HG02642 (cell line): ENCODE results near the gene MEF2D.
A peak's percentile ranks its signal among the peaks of the same experiment; 100 is the strongest.

Experiments used
- ATAC-seq: cut with Tn5 transposase; IDR thresholded peaks from one replicate; pipeline ENCODE4 v1.9.1; 2021; ENCODE audit warnings: mild to moderate bottlenecking; ENCODE audit not compliant: unreplicated experiment, poor library complexity

The MEF2D gene

GRCh38 chr1:156432669-156433018 is 67.9 kb downstream of the MEF2D start:
- no peak for ATAC-seq

- no peak for ATAC-seq
Observed at GRCh38 chr1:156431769-156432668, 68.6 kb downstream of the MEF2D start.

DNA sequence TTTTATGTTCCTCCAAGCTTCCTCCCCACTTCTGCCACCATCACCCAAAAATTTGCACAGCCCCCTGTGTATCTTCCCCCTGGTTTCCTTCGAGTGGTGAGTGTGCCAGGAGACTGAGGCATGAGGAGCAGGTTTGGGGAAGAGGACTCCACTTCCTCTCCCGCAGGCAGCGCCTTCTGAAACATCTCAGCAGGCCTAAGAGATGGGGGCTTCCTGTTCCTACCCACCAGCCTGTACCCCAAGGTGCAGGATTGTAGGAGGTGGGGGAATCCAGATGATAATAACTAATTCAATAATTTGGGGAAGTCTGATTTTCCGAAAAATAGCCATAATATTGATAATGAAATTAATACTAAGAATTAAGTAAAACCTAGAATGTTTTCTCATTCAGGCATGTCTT is 69.2 kb downstream of the MEF2D start:
- ATAC-seq, result no peak

- no peak for ATAC-seq
Observed at GRCh38 chr1:156430866-156431265, 69.7 kb downstream of the MEF2D start.

DNA sequence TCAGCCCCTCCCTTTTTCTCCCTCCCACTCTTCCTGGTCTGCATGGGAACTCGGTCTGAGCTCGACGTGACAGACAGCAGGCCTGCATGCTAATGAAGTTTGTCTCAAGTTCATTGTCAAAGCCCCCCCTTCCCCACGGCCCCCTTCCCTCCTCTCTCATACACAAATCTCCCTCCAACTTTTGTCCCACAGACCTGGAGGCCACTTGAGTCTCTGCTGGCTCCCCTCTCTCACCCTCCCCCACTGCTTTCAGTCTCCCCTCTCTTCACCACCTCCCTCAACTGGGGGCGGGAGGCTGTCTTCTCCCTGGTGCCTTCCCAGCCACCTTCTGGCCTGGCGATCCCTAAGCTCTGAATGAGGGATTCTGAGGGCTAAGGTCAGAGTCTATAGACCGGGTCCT is 70.3 kb downstream of the MEF2D start:
- ATAC-seq, result no peak

DNA sequence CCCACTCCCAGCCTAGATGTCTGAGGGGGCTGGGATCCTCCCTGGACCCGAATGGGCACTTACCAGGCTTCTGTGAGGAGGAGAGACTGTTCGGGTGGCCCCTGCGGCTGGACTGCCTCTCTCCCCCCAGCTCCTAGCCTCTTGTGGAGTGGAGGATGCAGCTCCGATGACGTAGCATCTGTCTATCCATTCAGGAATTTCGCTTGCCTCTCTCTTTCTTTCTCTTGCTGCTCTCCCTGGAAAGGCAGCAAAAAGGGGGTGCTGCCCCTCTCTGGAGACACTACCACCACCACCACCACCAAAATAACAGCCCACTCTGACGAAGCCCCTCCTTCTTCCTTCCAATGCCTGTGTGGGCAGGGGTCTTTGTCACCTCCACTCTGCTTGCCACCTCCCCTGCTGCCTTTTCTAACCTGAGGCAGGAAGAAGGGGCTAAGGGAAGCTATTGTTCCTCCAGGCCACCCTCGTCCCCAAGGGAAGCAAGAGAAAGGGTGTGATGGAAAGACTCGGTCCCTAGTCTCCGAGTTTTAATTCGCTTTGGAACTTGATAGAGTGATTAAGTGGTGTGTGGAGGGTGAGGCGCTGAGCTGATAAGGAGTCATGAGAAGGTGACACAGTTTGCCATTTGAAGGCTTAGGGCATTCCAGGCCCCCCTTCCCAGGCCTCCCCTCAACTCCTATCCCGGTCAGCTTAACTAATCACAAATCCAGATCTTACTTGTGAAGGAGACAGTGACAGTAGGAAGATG is 71.1 kb downstream of the MEF2D start:
- no peak for ATAC-seq

DNA sequence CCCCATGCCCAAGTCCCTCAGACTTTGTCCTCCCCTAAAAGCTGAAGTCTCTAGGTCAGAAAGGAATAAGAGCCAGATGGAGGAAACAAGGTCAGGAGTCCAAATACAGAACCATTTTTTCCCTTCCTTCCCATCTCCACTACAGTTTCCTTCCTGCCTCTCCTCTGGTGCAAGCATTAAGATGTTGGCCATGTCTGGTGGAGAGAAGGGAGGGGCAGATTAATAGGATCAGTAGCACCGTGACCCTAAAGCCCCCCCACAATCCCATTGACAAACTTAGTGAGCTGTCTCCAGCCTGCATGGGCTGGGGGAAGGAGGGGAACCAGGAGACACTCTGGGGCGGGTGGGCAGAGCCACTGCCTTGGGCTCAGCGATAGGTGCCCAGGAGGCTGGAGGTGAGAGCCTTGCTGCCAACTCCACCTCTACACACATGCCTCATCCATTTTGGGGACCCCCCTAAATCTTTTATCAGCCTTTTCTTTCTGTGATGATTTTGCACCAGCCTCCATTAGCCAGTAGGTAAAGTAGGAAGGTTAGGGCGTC is 71.8 kb downstream of the MEF2D start:
- no peak for ATAC-seq

DNA sequence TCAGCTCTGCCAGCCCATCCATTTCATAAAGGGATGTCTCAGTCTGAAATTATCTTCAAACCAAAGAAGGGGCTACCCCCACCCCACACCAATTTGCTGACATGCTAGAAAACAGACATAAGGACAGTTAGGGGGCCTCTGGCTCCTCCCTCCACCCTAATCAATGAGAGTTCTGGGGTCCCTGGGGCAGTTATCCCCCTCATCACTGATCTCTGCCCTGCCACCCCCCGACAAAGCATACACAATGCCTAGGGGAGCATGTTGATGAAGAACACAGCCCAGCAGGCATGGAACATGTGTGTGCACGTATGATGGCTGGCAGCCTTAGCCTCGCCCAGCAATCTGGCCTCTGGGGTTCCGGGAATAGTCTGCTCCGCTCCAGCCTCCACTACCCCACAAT is 72.6 kb downstream of the MEF2D start:
- no peak for ATAC-seq

DNA sequence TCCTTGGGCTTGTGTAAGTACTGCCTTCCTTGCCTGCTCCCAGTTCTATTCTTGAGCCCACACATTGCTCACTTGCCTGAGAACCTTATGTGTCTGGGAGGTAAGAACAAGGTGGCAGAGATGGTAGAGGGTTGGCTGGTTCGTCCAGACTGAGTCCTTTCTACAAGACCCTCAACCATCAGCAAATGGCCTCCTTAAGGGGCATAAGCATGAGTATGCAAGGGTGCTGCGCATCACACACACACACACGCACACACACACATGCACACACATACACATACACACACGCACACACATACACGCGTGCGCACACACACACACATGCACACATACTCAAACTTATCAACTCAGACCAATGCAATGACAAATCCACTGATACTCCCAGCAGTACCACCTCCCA is 74.6 kb downstream of the MEF2D start:
- no peak for ATAC-seq

DNA sequence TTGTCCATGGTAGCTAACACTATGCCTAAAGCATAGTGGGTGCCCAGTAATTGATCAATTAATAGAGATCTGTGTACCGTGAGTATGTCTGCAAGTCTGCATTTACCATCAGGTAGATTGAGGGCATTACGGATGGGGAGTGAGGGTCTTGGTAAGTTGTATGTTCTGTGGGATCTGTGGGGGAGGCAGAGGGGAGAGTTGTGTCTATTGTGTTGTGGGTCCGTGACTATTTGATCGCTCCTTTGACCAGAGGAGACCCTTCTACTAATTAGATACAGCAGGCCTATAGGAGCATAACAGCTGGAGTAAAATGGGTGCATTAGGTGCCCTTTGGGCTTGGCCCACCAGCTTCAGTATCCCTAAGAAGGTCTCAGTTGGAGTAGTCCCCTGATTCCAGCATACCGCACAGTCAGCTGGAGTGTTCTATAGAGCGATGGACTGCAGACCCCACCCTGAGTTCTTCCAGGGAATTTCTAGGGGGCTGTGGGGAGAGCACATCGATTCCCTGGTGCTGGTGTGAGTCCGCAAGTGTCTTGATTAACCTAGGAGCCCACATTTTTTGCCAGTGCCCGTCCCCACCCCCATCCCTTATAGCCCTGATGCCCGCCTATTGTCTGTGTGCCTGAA is 75.7 kb downstream of the MEF2D start:
- ATAC-seq, result no peak

DNA sequence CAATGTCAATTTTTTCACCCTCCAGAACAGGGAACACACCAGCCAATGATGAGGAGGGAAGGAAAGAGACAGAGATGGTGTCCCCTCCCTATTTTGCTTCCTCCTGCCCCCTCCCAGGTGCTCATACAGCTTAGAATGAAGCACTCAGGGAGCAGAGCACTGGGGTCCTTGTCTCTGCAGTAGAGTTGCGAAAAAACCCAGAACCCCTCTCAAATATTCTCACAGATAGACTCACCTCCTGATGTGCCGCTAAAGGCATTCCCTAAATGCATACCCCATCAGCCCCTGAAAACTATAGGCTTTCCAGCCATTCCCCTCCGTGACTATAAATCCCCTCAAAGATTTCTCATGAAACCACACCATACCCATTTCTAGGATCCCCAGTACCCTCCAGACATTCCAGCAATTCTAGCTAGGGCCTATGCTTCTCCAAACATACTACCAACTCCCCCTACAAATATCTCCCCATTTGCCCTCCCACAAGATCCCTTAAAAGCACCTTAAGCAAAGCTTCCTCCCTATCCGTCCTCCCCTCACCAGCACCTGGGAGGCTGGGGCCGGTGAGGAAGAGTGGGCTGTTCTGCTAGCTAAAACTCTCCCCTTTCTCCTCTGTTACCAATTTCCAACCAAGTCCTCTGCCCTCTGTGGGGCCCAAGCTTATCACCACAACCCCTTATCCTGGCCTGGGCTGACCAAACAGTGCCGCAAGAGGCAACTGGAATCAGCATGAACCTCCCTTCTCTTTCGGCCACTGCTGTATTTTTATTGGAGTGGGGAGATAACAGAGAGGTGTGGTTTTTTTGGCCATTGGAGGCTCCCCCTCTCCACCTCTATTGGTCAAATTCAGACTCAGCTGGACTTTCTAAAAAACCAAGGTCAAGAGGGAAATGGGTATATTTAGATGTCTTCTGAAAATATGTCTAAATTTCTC is 76.9 kb downstream of the MEF2D start:
- ATAC-seq, result no peak

- no peak for ATAC-seq
Observed at GRCh38 chr1:156422602-156423091, 77.9 kb downstream of the MEF2D start.

DNA sequence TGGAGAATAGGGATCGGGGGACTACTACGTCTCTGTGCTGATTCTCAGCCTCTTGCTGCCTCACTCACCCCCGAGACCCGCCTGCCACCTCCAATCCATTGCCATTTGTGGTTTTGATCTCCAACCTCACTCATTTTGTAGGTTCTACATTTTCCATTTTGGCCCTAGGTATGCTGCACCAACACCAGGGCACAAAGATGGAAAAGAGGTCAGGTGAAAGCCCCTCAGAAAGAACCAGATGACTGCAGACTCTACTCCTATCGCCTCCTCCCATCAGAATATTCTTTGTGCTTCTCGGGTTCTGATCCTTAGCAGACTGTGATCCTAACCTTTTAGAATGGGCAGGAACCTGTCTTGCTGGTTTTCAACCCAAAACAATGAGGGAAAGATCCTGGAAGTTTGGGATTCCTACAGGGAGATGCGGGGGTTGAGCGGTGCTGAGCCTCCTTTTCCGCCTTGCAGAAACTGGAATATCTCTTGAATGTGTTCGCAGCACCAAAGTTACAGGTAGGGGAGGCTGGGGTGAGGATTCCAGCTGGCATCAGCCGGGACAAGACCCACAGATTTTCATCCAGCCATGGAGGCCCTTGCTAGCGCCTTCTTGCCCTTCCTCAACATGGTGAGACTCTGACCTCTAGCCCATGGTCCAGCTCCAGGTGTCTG is 78.5 kb downstream of the MEF2D start:
- no peak for ATAC-seq

GRCh38 chr1:156421062-156421938 is 79.3 kb downstream of the MEF2D start:
- ATAC-seq, result peak; percentile 80

DNA sequence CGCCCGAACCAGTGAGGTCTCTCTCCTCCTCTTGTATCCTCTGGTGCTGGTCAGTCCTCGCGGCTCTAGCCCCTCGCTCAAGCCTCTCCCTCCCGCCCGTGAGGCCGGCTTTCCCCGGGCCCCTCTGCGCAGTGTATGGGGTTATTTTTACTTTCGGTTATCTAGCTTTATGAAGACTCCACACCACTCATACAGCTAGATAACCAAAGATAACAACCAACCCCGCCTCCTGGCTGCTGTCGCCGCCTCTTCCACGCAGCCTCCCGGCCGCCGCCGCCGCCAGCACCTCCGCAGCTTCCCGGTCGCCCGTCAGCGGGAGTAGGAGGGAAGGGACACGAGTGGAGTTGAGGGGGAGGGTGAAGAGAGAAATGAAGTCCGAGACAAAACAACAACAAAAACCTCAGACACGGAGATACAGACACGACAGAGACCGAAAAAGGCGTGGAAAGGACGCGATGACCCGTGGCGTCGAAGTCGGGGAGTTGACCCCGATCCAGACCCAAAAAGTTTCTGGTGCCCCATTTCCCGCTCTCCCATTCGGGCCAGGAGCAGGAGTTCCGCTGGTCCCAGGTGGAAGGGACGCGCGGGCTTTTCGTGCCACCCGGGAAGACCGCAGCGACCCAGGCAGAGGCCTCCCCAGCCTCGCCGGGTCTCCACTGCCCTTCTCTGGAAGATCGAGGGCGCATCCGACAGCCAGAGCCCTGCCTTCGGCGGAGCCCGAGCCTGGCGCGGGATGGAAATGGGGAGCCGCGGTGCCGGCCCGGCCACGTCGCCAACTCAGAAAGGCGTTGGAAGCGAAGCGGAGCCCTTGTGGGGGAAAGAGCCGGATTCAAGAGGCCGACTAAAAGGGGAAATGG is 80.1 kb downstream of the MEF2D start:
- no peak for ATAC-seq

GRCh38 chr1:156419854-156420204 is 80.7 kb downstream of the MEF2D start:
- no peak for ATAC-seq

DNA sequence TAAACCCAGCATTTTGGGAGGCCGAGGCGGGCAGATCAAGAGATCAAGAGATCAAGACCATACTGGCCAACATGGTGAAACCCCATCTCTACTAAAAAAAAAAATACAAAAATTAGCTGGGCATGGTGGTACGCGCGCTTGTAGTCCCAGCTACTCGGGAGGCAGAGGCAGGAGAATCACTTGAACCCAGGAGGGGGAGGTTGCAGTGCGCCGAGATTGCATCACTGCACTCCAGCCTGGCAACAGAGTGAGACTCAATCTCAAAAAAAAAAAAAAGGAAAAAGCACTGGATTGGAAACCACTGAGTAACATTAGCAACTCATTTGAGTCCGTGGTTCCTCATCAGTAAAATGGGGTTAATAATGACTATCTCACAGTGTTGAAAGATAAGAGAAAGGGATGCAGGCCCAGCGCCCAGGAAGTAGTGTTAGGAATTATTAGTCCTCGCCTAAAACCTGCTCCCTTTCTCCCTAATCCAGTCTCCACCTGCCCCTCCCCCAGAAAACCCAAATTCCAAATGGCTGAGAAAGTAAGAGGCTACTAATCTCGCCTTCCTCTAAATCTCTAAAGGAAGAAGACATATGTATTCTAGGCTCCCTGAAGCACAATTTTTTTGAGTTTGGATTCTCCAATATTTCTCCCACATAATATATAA is 82.0 kb downstream of the MEF2D start:
- no peak for ATAC-seq
